Neural crest cell (in vitro differentiated cells): ENCODE measurements around the gene CHRD. TPM values are rescaled to one million over a fixed set of nuclear protein-coding genes. Genes with fewer than 3 reads are reported as not detected.
A peak's percentile ranks its signal among the peaks of the same experiment; 100 is the strongest.

Experiments
- DNase-seq: peaks from one replicate; pipeline ENCODE4 v3.0.0; 2021; ENCODE audit warnings: low read depth, mixed read lengths, low spot score
- H3K27ac Mint-ChIP-seq: one replicate; pipeline ENCODE4 v1.8.0; 2021; ENCODE audit warnings: mild to moderate bottlenecking, mixed read lengths; ENCODE audit not compliant: unreplicated experiment
- H3K27me3 Mint-ChIP-seq: 2 replicates; pipeline ENCODE4 v1.8.0; 2021; ENCODE audit warnings: low read depth, mild to moderate bottlenecking, mixed read lengths
- H3K36me3 Mint-ChIP-seq: 2 replicates; pipeline ENCODE4 v1.8.0; 2021; ENCODE audit warnings: low read depth, mild to moderate bottlenecking, mixed read lengths
- H3K4me1 Mint-ChIP-seq: 2 replicates; pipeline ENCODE4 v1.8.0; 2021; ENCODE audit warnings: mixed read lengths
- H3K4me3 Mint-ChIP-seq: one replicate; pipeline ENCODE4 v1.8.0; 2021; ENCODE audit warnings: mild to moderate bottlenecking, mixed read lengths
- H3K9me3 Mint-ChIP-seq: 2 replicates; pipeline ENCODE4 v1.8.0; 2021; ENCODE audit warnings: mixed read lengths
- CTCF ChIP-seq: fragments of 200-600 bp; sonication (generic); conservative IDR thresholded peaks from 2 replicates; pipeline ENCODE4 v1.5.0; 2021; ENCODE audit warnings: antibody characterized with exemption, mild to moderate bottlenecking
- total RNA-seq: library from RNA; stranded (reverse); gene quantifications from 2 replicates; pipeline ENCODE4 v1.2.1, GENCODE V29; 2021

CHRD gene
- total RNA-seq, 1 donor from 2014 or later: 4.0 TPM

GRCh38 chr3:184349563-184350470 lies 30.0 kb upstream of the CHRD start:
- H3K36me3 Mint-ChIP-seq: peaks cover 10% of the 10 kb centered on the region
- H3K4me3 Mint-ChIP-seq: no peak overlapping the region
- TF ChIP-seq CTCF: no peak
- H3K27ac Mint-ChIP-seq: no peak overlapping the region
- no peak for DNase-seq
- H3K27me3 Mint-ChIP-seq: no peaks in the 10 kb centered on the region
- H3K9me3 Mint-ChIP-seq: no peaks in the 10 kb centered on the region
- peaks cover 30% of the 10 kb centered on the region for H3K4me1 Mint-ChIP-seq

- no peak for TF ChIP-seq CTCF
- no peak for DNase-seq
- no peak overlapping the region for H3K4me3 Mint-ChIP-seq
- no peaks in the 10 kb centered on the region for H3K27me3 Mint-ChIP-seq
- peaks cover 33% of the 10 kb centered on the region for H3K4me1 Mint-ChIP-seq
- no peak overlapping the region for H3K27ac Mint-ChIP-seq
- H3K9me3 Mint-ChIP-seq: no peaks in the 10 kb centered on the region
- peaks cover 13% of the 10 kb centered on the region for H3K36me3 Mint-ChIP-seq
These were observed 29.2 kb upstream of the CHRD start for GRCh38 chr3:184350618-184351017.

- Mint-ChIP-seq H3K9me3 (no peaks in the 10 kb centered on the region), H3K4me3 (peak overlapping the region; percentile 56), H3K27me3 (no peaks in the 10 kb centered on the region), H3K27ac (peak overlapping the region; percentile 83), H3K4me1 (peaks cover 30% of the 10 kb centered on the region), H3K36me3 (peaks cover 13% of the 10 kb centered on the region)
- DNase-seq: no peak
- no peak for TF ChIP-seq CTCF
These were observed 28.2 kb upstream of the CHRD start for GRCh38 chr3:184351511-184352148.

- H3K36me3 Mint-ChIP-seq: peaks cover 13% of the 10 kb centered on the region
- H3K4me1 Mint-ChIP-seq: peaks cover 30% of the 10 kb centered on the region
- H3K27ac Mint-ChIP-seq: peak overlapping the region; percentile 63
- H3K9me3 Mint-ChIP-seq: no peaks in the 10 kb centered on the region
- no peaks in the 10 kb centered on the region for H3K27me3 Mint-ChIP-seq
- DNase-seq: no peak
- H3K4me3 Mint-ChIP-seq: peak overlapping the region; percentile 53
- no peak for TF ChIP-seq CTCF
These were observed 27.6 kb upstream of the CHRD start for GRCh38 chr3:184352149-184352785.

- Mint-ChIP-seq H3K36me3 (peaks cover 13% of the 10 kb centered on the region), H3K4me3 (no peak overlapping the region), H3K9me3 (no peaks in the 10 kb centered on the region), H3K27ac (no peak overlapping the region), H3K4me1 (peaks cover 30% of the 10 kb centered on the region), H3K27me3 (no peaks in the 10 kb centered on the region)
- no peak for DNase-seq
- no peak for TF ChIP-seq CTCF
These were observed 26.8 kb upstream of the CHRD start for GRCh38 chr3:184352897-184353545.
